Endothelial cell (in vitro differentiated cells): ENCODE measurements around the gene STARD7. TPM values are rescaled to one million over a fixed set of nuclear protein-coding genes. Genes with fewer than 3 reads are reported as not detected.
A peak's percentile ranks its signal among the peaks of the same experiment; 100 is the strongest.

ENCODE experiments used
- DNase-seq: peaks from one replicate; pipeline ENCODE4 v3.0.0; 2021; ENCODE audit warnings: low spot score
- H3K27ac Mint-ChIP-seq: one replicate; pipeline ENCODE4 v1.8.0; 2021; ENCODE audit warnings: mixed read lengths, inconsistent platforms; ENCODE audit not compliant: unreplicated experiment
- H3K27me3 Mint-ChIP-seq: one replicate; pipeline ENCODE4 v1.8.0; 2021; ENCODE audit warnings: mild to moderate bottlenecking, moderate library complexity, mixed read lengths, inconsistent platforms; ENCODE audit not compliant: unreplicated experiment
- H3K36me3 Mint-ChIP-seq: one replicate; pipeline ENCODE4 v1.8.0; 2021; ENCODE audit warnings: mild to moderate bottlenecking, low read depth, mixed read lengths, inconsistent platforms; ENCODE audit not compliant: unreplicated experiment
- H3K4me1 Mint-ChIP-seq: one replicate; pipeline ENCODE4 v1.8.0; 2021; ENCODE audit warnings: mild to moderate bottlenecking, mixed read lengths, inconsistent platforms; ENCODE audit not compliant: unreplicated experiment
- H3K4me3 Mint-ChIP-seq: one replicate; pipeline ENCODE4 v1.8.0; 2021; ENCODE audit warnings: mild to moderate bottlenecking, mixed read lengths, inconsistent platforms; ENCODE audit not compliant: unreplicated experiment
- H3K9me3 Mint-ChIP-seq: one replicate; pipeline ENCODE4 v1.8.0; 2021; ENCODE audit warnings: mixed read lengths, inconsistent platforms; ENCODE audit not compliant: unreplicated experiment
- CTCF ChIP-seq: fragments of 200-600 bp; sonication (generic); IDR thresholded peaks from one replicate; pipeline ENCODE4 v1.5.0; 2021; ENCODE audit warnings: antibody characterized with exemption; ENCODE audit not compliant: unreplicated experiment
- total RNA-seq: library from RNA; stranded (reverse); fragmentation: NEBNext Ultra II Directional; extraction: Animal tissue kit (Norgen Biotek cat#: 25700); gene quantifications from one replicate; pipeline ENCODE4 v1.2.1, GENCODE V29; 2021; ENCODE audit not compliant: unreplicated experiment

STARD7 gene
- total RNA-seq, 1 donor from 2014 or later: 83.4 TPM

GRCh38 chr2:96138179-96139145 is 70.2 kb downstream of the STARD7 start, which contains the start of gene ASTL:
Gene ASTL (minus strand): TSS chr2:96138502. CDS start chr2:96138436, 66 bp downstream.
- DNase-seq: peak; percentile 48
- TF ChIP-seq CTCF: no peak
- Mint-ChIP-seq H3K27ac (no peak within 1 kb of the TSS), H3K36me3 (no peaks in the 10 kb centered on the region), H3K4me3 (no peak within 1 kb of the TSS), H3K27me3 (peaks cover 11% of the 10 kb centered on the region), H3K4me1 (peaks cover 5% of the 10 kb centered on the region), H3K9me3 (no peaks in the 10 kb centered on the region)

DNA sequence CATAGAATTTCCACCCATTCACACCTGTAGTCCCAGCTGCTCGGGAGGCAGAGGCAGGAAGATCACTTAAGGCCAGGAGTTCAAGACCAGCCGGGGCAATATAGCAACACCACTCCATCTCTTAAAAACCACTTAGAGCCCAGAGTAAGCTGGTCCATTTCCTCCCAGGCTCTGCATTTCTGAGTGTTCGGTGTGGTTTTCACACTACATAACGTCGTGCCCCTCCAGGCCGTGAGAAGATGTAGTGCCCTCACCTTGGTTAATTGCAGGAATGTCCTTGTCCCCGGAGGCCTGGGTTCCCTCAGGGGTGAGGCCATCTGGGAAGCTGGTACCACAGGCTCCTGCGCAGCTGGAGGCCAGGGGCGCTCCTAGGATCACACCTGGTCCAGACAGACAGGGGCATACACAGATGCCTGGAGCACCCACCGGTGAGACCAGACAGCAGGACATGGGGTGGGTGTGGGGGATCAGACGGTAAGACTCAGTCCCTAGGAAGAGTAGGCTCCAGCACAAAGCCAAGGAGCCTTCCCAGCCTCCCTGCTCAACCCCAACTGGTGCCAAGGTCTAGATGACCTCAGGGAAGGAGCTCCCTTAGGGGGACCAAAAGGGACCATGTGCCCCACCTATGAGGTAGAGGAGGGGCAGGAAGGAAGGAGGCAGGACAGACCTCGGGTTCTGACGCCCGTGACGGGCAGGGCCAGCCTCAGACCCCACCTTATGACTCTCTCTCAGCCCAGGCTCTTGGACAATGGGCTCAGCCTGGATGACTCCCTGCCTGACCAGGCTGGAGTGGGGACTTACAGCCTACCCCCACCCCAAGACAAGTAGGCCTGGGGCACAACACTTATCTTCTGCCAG is 71.1 kb downstream of the STARD7 start:
- TF ChIP-seq CTCF: no peak
- no peak overlapping the region for H3K27ac Mint-ChIP-seq

DNA sequence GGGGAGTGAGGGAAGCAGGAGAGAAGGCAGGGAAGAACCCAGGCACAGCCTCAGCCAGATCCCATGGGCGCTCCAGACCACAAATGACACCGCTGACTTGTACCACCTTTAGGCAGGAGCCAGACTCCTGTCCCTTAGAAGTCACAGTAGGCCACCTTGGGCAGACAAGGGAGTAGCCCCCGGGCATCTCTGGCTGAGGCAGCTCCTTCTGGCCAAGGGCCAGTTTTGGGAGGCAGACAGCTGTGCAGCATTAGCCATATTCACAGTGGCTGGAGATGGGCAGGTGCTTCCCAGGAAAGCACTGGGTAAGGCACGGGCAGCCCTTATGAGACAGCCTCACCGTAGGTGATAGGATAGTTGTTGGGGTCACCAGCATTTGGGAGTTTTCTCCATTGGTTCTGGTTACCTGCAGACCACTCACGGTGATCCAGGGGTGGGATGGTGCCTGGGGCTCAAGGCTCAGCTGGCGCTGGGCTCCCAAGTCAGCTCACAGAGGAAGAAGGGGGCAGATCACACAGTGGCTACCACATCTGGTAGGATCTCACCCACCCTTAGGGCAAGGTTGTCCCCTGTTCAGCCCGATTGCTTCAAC is 72.4 kb downstream of the STARD7 start:
- no peak for TF ChIP-seq CTCF
- Mint-ChIP-seq H3K4me3 (no peak overlapping the region), H3K4me1 (peaks cover 5% of the 10 kb centered on the region), H3K9me3 (no peaks in the 10 kb centered on the region), H3K27ac (no peak overlapping the region), H3K36me3 (no peaks in the 10 kb centered on the region), H3K27me3 (peaks cover 11% of the 10 kb centered on the region)
- no peak for DNase-seq

More for the DNA sequence above, 71.1 kb downstream of the STARD7 start:
- H3K36me3 Mint-ChIP-seq: no peaks in the 10 kb centered on the region
- H3K4me3 Mint-ChIP-seq: no peak overlapping the region
- H3K9me3 Mint-ChIP-seq: no peaks in the 10 kb centered on the region
- peaks cover 7% of the 10 kb centered on the region for H3K27me3 Mint-ChIP-seq
- peaks cover 5% of the 10 kb centered on the region for H3K4me1 Mint-ChIP-seq
- no peak for DNase-seq

- no peak overlapping the region for H3K27ac Mint-ChIP-seq
- H3K4me1 Mint-ChIP-seq: peaks cover 5% of the 10 kb centered on the region
- H3K9me3 Mint-ChIP-seq: no peaks in the 10 kb centered on the region
- H3K36me3 Mint-ChIP-seq: no peaks in the 10 kb centered on the region
- no peak overlapping the region for H3K4me3 Mint-ChIP-seq
- H3K27me3 Mint-ChIP-seq: peaks cover 11% of the 10 kb centered on the region
- no peak for TF ChIP-seq CTCF
- DNase-seq: no peak
Observed at GRCh38 chr2:96135621-96136020, 73.0 kb downstream of the STARD7 start.
